Endothelial cell (in vitro differentiated cells): Measurements from ENCODE around the gene MYLIP. TPM values are rescaled to one million over a fixed set of nuclear protein-coding genes. Genes with fewer than 3 reads are reported as not detected.
A peak's percentile ranks its signal among the peaks of the same experiment; 100 is the strongest.

Experiments
- DNase-seq: peaks from one replicate; pipeline ENCODE4 v3.0.0; 2021; ENCODE audit warnings: low spot score
- H3K27ac Mint-ChIP-seq: one replicate; pipeline ENCODE4 v1.8.0; 2021; ENCODE audit warnings: mixed read lengths, inconsistent platforms; ENCODE audit not compliant: unreplicated experiment
- H3K27me3 Mint-ChIP-seq: one replicate; pipeline ENCODE4 v1.8.0; 2021; ENCODE audit warnings: mild to moderate bottlenecking, moderate library complexity, mixed read lengths, inconsistent platforms; ENCODE audit not compliant: unreplicated experiment
- H3K36me3 Mint-ChIP-seq: one replicate; pipeline ENCODE4 v1.8.0; 2021; ENCODE audit warnings: mild to moderate bottlenecking, low read depth, mixed read lengths, inconsistent platforms; ENCODE audit not compliant: unreplicated experiment
- H3K4me1 Mint-ChIP-seq: one replicate; pipeline ENCODE4 v1.8.0; 2021; ENCODE audit warnings: mild to moderate bottlenecking, mixed read lengths, inconsistent platforms; ENCODE audit not compliant: unreplicated experiment
- H3K4me3 Mint-ChIP-seq: one replicate; pipeline ENCODE4 v1.8.0; 2021; ENCODE audit warnings: mild to moderate bottlenecking, mixed read lengths, inconsistent platforms; ENCODE audit not compliant: unreplicated experiment
- H3K9me3 Mint-ChIP-seq: one replicate; pipeline ENCODE4 v1.8.0; 2021; ENCODE audit warnings: mixed read lengths, inconsistent platforms; ENCODE audit not compliant: unreplicated experiment
- total RNA-seq: library from RNA; stranded (reverse); fragmentation: NEBNext Ultra II Directional; extraction: Animal tissue kit (Norgen Biotek cat#: 25700); gene quantifications from one replicate; pipeline ENCODE4 v1.2.1, GENCODE V29; 2021; ENCODE audit not compliant: unreplicated experiment
- TF ChIP-seq, protein P1 (sequence below): fragments of 200-600 bp; sonication (generic); IDR thresholded peaks from one replicate; pipeline ENCODE4 v1.5.0; 2021; ENCODE audit warnings: antibody characterized with exemption; ENCODE audit not compliant: unreplicated experiment

The MYLIP gene
- total RNA-seq, 1 donor from 2014 or later, result 30.1 TPM

DNA sequence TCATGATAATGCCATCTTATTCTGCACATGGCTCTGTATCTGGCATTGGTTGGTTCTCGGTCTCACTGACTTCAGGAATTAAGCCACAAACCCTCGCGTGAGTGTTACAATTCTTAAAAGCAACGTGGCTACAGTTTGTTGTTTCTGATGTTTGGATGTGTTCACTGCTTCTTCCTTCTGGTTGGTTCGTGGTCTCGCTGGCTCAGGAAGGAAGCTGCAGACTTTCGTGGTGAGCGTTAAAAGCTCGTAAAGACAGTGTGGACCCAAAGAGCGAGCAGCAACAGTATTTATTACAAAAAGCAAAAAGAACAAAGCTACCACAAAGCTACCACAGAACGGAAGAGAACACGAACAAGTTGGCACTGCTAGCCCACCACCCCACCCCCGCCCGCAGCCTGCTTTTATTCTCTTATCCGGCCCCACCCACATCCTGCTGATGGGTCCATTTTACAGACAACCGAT is 51.1 kb downstream of the MYLIP start:
- H3K4me3 Mint-ChIP-seq, result no peak overlapping the region
- peaks cover 4% of the 10 kb centered on the region for H3K36me3 Mint-ChIP-seq
- no peaks in the 10 kb centered on the region for H3K9me3 Mint-ChIP-seq
- H3K4me1 Mint-ChIP-seq, result no peaks in the 10 kb centered on the region
- H3K27ac Mint-ChIP-seq, result no peak overlapping the region
- H3K27me3 Mint-ChIP-seq, result peaks cover 5% of the 10 kb centered on the region
- TF ChIP-seq, protein P1, sequence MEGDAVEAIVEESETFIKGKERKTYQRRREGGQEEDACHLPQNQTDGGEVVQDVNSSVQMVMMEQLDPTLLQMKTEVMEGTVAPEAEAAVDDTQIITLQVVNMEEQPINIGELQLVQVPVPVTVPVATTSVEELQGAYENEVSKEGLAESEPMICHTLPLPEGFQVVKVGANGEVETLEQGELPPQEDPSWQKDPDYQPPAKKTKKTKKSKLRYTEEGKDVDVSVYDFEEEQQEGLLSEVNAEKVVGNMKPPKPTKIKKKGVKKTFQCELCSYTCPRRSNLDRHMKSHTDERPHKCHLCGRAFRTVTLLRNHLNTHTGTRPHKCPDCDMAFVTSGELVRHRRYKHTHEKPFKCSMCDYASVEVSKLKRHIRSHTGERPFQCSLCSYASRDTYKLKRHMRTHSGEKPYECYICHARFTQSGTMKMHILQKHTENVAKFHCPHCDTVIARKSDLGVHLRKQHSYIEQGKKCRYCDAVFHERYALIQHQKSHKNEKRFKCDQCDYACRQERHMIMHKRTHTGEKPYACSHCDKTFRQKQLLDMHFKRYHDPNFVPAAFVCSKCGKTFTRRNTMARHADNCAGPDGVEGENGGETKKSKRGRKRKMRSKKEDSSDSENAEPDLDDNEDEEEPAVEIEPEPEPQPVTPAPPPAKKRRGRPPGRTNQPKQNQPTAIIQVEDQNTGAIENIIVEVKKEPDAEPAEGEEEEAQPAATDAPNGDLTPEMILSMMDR, result no peak
- no peak for DNase-seq

DNA sequence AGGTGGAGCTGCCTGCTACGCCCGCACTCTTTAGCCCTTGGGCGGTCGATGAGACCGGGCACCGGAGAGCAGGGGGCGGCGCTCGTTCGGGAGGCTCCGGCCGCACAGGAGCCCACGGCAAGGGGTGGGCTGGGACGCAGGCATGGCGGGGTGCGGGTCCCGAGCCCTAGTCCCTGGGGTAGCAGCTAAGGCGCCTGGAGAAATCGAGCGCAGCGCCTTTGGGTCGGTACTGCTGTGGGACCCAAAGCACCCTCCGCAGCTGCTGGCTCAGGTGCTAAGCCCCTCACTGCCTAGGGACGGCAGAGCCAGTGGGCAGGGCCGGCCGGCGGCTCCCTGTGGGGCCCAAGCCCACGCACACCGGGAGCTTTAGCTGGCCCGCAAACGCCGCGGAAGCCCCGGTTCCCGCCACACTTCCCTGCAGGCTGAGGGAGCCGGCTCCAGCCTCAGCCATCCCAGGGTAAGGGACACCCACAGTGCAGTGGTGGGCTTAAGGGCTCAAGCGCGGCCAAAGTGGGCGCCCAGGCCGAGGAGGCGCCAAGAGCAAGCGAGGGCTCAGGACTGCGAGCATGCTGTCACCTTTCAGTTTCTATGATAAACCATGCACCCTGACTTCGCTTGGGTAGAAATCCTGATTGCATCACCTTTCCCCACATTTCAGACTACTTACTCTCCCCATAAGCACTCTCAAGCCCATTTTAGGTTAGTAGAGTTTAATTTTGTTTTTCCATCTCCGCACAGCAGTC is 52.0 kb downstream of the MYLIP start:
- TF ChIP-seq, protein P1, result no peak
- Mint-ChIP-seq H3K27me3 (peaks cover 6% of the 10 kb centered on the region), H3K4me1 (no peaks in the 10 kb centered on the region), H3K4me3 (no peak overlapping the region), H3K9me3 (no peaks in the 10 kb centered on the region), H3K27ac (no peak overlapping the region), H3K36me3 (peaks cover 4% of the 10 kb centered on the region)
- no peak for DNase-seq

DNA sequence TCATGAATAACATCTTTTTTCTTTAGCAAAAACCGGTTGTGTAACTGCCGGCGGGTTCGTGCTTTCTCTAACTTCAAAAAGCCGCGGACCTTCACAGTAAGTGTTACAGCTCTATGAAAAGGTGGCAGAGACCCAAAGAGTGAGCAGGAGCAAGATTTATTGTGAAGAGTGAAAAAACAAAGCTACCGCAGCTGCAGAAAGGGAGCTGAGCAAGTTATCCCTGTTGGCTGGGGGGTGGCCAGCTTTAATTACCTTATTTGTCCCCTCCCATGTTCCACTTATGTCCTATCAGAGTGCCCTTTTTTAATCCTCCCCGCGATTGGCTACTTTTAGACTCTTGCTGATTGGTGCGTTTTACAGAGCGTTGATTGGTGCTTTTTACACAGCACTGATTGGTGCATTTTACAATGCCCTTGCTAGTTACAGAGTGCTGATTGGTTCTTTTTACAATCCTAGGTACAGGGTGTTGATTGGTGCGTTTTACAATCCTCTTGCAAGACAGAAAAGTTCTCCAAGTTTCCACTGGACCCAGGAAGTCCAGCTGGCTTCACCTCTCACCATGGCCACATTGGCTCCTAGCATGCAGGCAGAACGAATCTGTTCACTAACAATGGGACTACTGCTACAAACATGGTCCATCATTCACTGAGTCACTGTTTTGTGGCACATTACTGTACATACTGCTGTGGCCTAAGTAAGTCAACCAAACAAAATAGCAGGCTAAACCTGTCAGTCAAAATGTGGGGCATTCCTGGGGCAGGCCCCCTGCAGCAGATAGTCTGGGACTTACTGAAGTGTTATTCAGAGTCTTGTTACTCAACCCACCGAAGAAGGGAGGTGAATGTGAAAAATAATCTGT is 52.8 kb downstream of the MYLIP start:
- Mint-ChIP-seq H3K9me3 (no peaks in the 10 kb centered on the region), H3K27ac (no peak overlapping the region), H3K4me3 (no peak overlapping the region), H3K27me3 (peaks cover 6% of the 10 kb centered on the region), H3K36me3 (peaks cover 4% of the 10 kb centered on the region), H3K4me1 (no peaks in the 10 kb centered on the region)
- DNase-seq, result no peak
- TF ChIP-seq, protein P1, result no peak

DNA sequence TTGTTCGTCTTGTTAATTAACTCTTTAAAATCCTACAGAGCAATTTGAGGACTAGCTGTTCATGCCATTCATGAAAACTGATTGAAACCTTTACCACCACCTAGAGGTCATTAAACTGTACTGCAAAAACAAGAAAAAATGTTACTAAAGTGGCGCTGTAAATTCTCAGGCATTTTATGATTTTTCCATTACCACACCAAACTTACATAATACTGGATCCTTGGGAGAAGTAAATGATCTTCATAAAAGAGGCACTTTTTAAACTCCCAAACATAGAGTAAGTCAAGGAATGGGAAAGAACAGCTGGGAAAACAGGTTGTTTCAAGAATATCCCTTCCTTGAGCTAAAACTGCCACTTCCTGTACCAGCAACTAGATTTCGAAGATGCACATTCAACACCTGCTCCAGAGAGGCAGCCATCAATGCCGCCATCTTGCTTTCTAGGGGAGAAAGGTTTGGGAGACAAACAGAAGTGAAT is 54.3 kb downstream of the MYLIP start:
- H3K27ac Mint-ChIP-seq, result no peak overlapping the region

More for the DNA sequence above, 54.3 kb downstream of the MYLIP start:
- H3K27me3 Mint-ChIP-seq, result peaks cover 5% of the 10 kb centered on the region
- peaks cover 4% of the 10 kb centered on the region for H3K36me3 Mint-ChIP-seq
- DNase-seq, result no peak
- TF ChIP-seq, protein P1, result peak; percentile 82
- no peak overlapping the region for H3K4me3 Mint-ChIP-seq
- no peaks in the 10 kb centered on the region for H3K4me1 Mint-ChIP-seq
- no peaks in the 10 kb centered on the region for H3K9me3 Mint-ChIP-seq
